NCI-H510A treated with DMSO at 0.1 percent for 48 hours (cell line): ENCODE measurements around the gene KCTD6.

Experiments
- DNase-seq: peaks from one replicate; lab custom pipeline; 2025; lab: John Stamatoyannopoulos, UW

KCTD6 gene

GRCh38 chr3:58485801-58486435 is 6.0 kb upstream of the KCTD6 start:
- DNase-seq: no peak

GRCh38 chr3:58487140-58487886 is 4.6 kb upstream of the KCTD6 start:
- DNase-seq: no peak

GRCh38 chr3:58488967-58489366 is 2.9 kb upstream of the KCTD6 start:
- DNase-seq: no peak

GRCh38 chr3:58490860-58491501 is 915 bp upstream of the KCTD6 start:
- DNase-seq: no peak

GRCh38 chr3:58492494-58492905 is 604 bp downstream of the KCTD6 start:
- DNase-seq: no peak

GRCh38 chr3:58494107-58494506 is 2.2 kb downstream of the KCTD6 start:
- no peak for DNase-seq

- no peak for DNase-seq
These were observed 3.2 kb downstream of the KCTD6 start for GRCh38 chr3:58495101-58495500.

GRCh38 chr3:58496206-58496857 is 4.4 kb downstream of the KCTD6 start:
- no peak for DNase-seq

- DNase-seq: no peak
These were observed 5.2 kb downstream of the KCTD6 start for GRCh38 chr3:58497097-58497496.

- DNase-seq: no peak
These were observed 11.0 kb downstream of the KCTD6 start for GRCh38 chr3:58502872-58503271.

- no peak for DNase-seq
These were observed 15.6 kb downstream of the KCTD6 start for GRCh38 chr3:58507356-58508078.

GRCh38 chr3:58508437-58508836 is 16.5 kb downstream of the KCTD6 start:
- DNase-seq: no peak

GRCh38 chr3:58514405-58514804 is 22.5 kb downstream of the KCTD6 start:
- no peak for DNase-seq

- no peak for DNase-seq
These were observed 26.4 kb downstream of the KCTD6 start for GRCh38 chr3:58518291-58518789.

GRCh38 chr3:58519668-58520402 is 27.9 kb downstream of the KCTD6 start:
- no peak for DNase-seq

GRCh38 chr3:58520403-58521335 is 28.8 kb downstream of the KCTD6 start:
- no peak for DNase-seq

GRCh38 chr3:58521336-58521670 is 29.4 kb downstream of the KCTD6 start:
- DNase-seq: no peak

GRCh38 chr3:58521917-58522631 is 30.2 kb downstream of the KCTD6 start:
- DNase-seq: no peak

- DNase-seq: no peak
These were observed 31.0 kb downstream of the KCTD6 start for GRCh38 chr3:58522759-58523425.
